ENCODE results near the gene PLXNA4.

PLXNA4 gene

GRCh38 chr7:132466367-132466766 lies 109.9 kb downstream of the PLXNA4 start:
- no peak for DNase-seq

GRCh38 chr7:132465516-132465915 lies 110.8 kb downstream of the PLXNA4 start:
- no peak for DNase-seq

- no peak for DNase-seq
Measured at GRCh38 chr7:132464740-132465139, 111.5 kb downstream of the PLXNA4 start.

- DNase-seq = no peak
Measured at GRCh38 chr7:132463922-132464321, 112.3 kb downstream of the PLXNA4 start.

GRCh38 chr7:132462478-132462877 lies 113.8 kb downstream of the PLXNA4 start:
- DNase-seq = no peak

- DNase-seq = no peak
Measured at GRCh38 chr7:132461032-132461592, 115.2 kb downstream of the PLXNA4 start.

- DNase-seq = no peak
Measured at GRCh38 chr7:132458729-132459128, 117.5 kb downstream of the PLXNA4 start.

GRCh38 chr7:132457658-132458057 lies 118.6 kb downstream of the PLXNA4 start:
- no peak for DNase-seq

GRCh38 chr7:132456418-132456817 lies 119.9 kb downstream of the PLXNA4 start:
- DNase-seq = no peak

- no peak for DNase-seq
Measured at GRCh38 chr7:132455378-132455777, 120.9 kb downstream of the PLXNA4 start.

GRCh38 chr7:132453826-132454225 lies 122.4 kb downstream of the PLXNA4 start:
- DNase-seq = no peak

- DNase-seq = no peak
Measured at GRCh38 chr7:132451161-132451560, 125.1 kb downstream of the PLXNA4 start.

- no peak for DNase-seq
Measured at GRCh38 chr7:132450696-132451095, 125.6 kb downstream of the PLXNA4 start.

- no peak for DNase-seq
Measured at GRCh38 chr7:132450188-132450587, 126.1 kb downstream of the PLXNA4 start.

- DNase-seq = no peak
Measured at GRCh38 chr7:132446666-132447278, 129.5 kb downstream of the PLXNA4 start.

GRCh38 chr7:132446260-132446659 lies 130.0 kb downstream of the PLXNA4 start:
- no peak for DNase-seq

- no peak for DNase-seq
Measured at GRCh38 chr7:132443761-132444520, 132.3 kb downstream of the PLXNA4 start.

- DNase-seq = no peak
Measured at GRCh38 chr7:132441935-132442334, 134.3 kb downstream of the PLXNA4 start.

GRCh38 chr7:132440151-132440550 lies 136.1 kb downstream of the PLXNA4 start:
- DNase-seq = no peak

GRCh38 chr7:132438926-132439325 lies 137.3 kb downstream of the PLXNA4 start:
- DNase-seq = no peak

GRCh38 chr7:132437730-132438129 lies 138.5 kb downstream of the PLXNA4 start:
- DNase-seq = no peak

- DNase-seq = no peak
Measured at GRCh38 chr7:132436121-132436520, 140.1 kb downstream of the PLXNA4 start.

GRCh38 chr7:132435016-132435990 lies 141.0 kb downstream of the PLXNA4 start:
- no peak for DNase-seq

All from activated naive CD4-positive, alpha-beta T cell treated with anti-CD3 and anti-CD28 coated beads, Interleukin-2, amount 50 U/mL, for 16 hours (primary cell).